ENCODE results near the gene TBCB. TPM values are rescaled to one million over a fixed set of nuclear protein-coding genes. Genes with fewer than 3 reads are reported as not detected.

TBCB gene
- total and polyA plus RNA-seq, 2 donors (not counting 3 experiments of a cell fraction or from before 2014, with no cell fraction given) = 178 to 363 TPM

Other genes with a start within 250 kb of the TBCB start
- gene APLP1, start 246.9 kb upstream of the TBCB start, total RNA-seq = 6.2 and 9.0 TPM in 2 replicates
- 13.0 and 15.1 TPM in 2 replicates for gene APLP1, start 246.9 kb upstream of the TBCB start, polyA plus RNA-seq
- gene NFKBID, start 214.9 kb upstream of the TBCB start, total RNA-seq = 7.6 and 8.7 TPM in 2 replicates
- 5.5 and 6.7 TPM in 2 replicates for gene NFKBID, start 214.9 kb upstream of the TBCB start, polyA plus RNA-seq
- not detected in 2 replicates for gene HCST, start 212.9 kb upstream of the TBCB start, total RNA-seq
- gene HCST, start 212.9 kb upstream of the TBCB start, polyA plus RNA-seq = not detected in 2 replicates
- gene TYROBP, start 207.2 kb upstream of the TBCB start, total RNA-seq = not detected in 2 replicates
- not detected in 2 replicates for gene TYROBP, start 207.2 kb upstream of the TBCB start, polyA plus RNA-seq
- 15.9 and 17.3 TPM in 2 replicates for gene LRFN3, start 179.1 kb upstream of the TBCB start, total RNA-seq
- 4.1 and 5.8 TPM in 2 replicates for gene LRFN3, start 179.1 kb upstream of the TBCB start, polyA plus RNA-seq
- 8.4 and 10.3 TPM in 2 replicates for gene SDHAF1, start 120.3 kb upstream of the TBCB start, total RNA-seq
- 16.2 and 16.5 TPM in 2 replicates for gene SDHAF1, start 120.3 kb upstream of the TBCB start, polyA plus RNA-seq
- gene SYNE4, start 106.7 kb upstream of the TBCB start, total RNA-seq = 0.62 and 1.3 TPM in 2 replicates
- 0.38 and 0.46 TPM in 2 replicates for gene SYNE4, start 106.7 kb upstream of the TBCB start, polyA plus RNA-seq
- gene ALKBH6, start 101.3 kb upstream of the TBCB start, total RNA-seq = 17.3 and 21.4 TPM in 2 replicates
- 26.7 and 33.2 TPM in 2 replicates for gene ALKBH6, start 101.3 kb upstream of the TBCB start, polyA plus RNA-seq
- 21.0 and 24.4 TPM in 2 replicates for gene CLIP3, start 82.6 kb upstream of the TBCB start, total RNA-seq
- 4.7 and 7.0 TPM in 2 replicates for gene CLIP3, start 82.6 kb upstream of the TBCB start, polyA plus RNA-seq
- 2.9 and 4.1 TPM in 2 replicates for gene THAP8, start 61.2 kb upstream of the TBCB start, total RNA-seq
- 6.6 and 8.3 TPM in 2 replicates for gene THAP8, start 61.2 kb upstream of the TBCB start, polyA plus RNA-seq
- gene WDR62, start 60.6 kb upstream of the TBCB start, total RNA-seq = 12.1 and 13.4 TPM in 2 replicates
- 8.0 and 8.7 TPM in 2 replicates for gene WDR62, start 60.6 kb upstream of the TBCB start, polyA plus RNA-seq
- gene OVOL3, start 4.3 kb upstream of the TBCB start, total RNA-seq = not detected in 2 replicates
- gene OVOL3, start 4.3 kb upstream of the TBCB start, polyA plus RNA-seq = not detected in 2 replicates
- 63.3 and 64.8 TPM in 2 replicates for gene POLR2I, start 593 bp upstream of the TBCB start, total RNA-seq
- 53.0 and 89.7 TPM in 2 replicates for gene POLR2I, start 593 bp upstream of the TBCB start, polyA plus RNA-seq
- 722 and 777 TPM in 2 replicates for gene CAPNS1, start 24.6 kb downstream of the TBCB start, total RNA-seq
- gene CAPNS1, start 24.6 kb downstream of the TBCB start, polyA plus RNA-seq = 1,095 and 1,235 TPM in 2 replicates
- gene COX7A1, start 37.0 kb downstream of the TBCB start, total RNA-seq = 26.8 and 35.2 TPM in 2 replicates
- gene COX7A1, start 37.0 kb downstream of the TBCB start, polyA plus RNA-seq = 10.6 and 11.6 TPM in 2 replicates
- 3.1 and 3.6 TPM in 2 replicates for gene ZNF565, start 99.2 kb downstream of the TBCB start, total RNA-seq
- gene ZNF565, start 99.2 kb downstream of the TBCB start, polyA plus RNA-seq = 1.4 and 1.8 TPM in 2 replicates
- gene ZNF146, start 99.6 kb downstream of the TBCB start, total RNA-seq = 63.3 and 65.9 TPM in 2 replicates
- gene ZNF146, start 99.6 kb downstream of the TBCB start, polyA plus RNA-seq = 9.7 and 17.8 TPM in 2 replicates

Measured in endothelial cell of umbilical vein (primary cell).